Naive B cell (primary cell): ENCODE results near the gene HTD2. TPM values are rescaled to one million over a fixed set of nuclear protein-coding genes. Genes with fewer than 3 reads are reported as not detected.

Experiments
- ATAC-seq, 2 donors: fragments of 150-1000 bp; cut with Tn5 transposase; 2 replicates each; pipeline ENCODE4 v1.10.0; 2021; ENCODE audit warnings: low read depth in 2 of 2, mild to moderate bottlenecking in 2 of 2, moderate library complexity in 2 of 2
- DNase-seq: peaks from one replicate; pipeline ENCODE4 v3.0.0; 2022
- H3K27ac Mint-ChIP-seq, 6 donors: one replicate each; pipeline ENCODE4 v1.8.0; 2020 to 2022; ENCODE audit warnings: mild to moderate bottlenecking in 6 of 6, mixed read lengths in 6 of 6, moderate library complexity in 5 of 6, inconsistent platforms in 2 of 6
- H3K27me3 Mint-ChIP-seq, 3 donors: one replicate each; pipeline ENCODE4 v1.8.0; 2021 to 2022; ENCODE audit warnings: mixed read lengths in 3 of 3, mild to moderate bottlenecking in 1 of 3
- H3K36me3 Mint-ChIP-seq, 2 donors: one replicate each; pipeline ENCODE4 v1.8.0; 2020 to 2022; ENCODE audit warnings: mixed read lengths in 2 of 2, inconsistent platforms in 1 of 2, mild to moderate bottlenecking in 1 of 2
- H3K4me1 Mint-ChIP-seq, 3 donors: one replicate each; pipeline ENCODE4 v1.8.0; 2020 to 2022; ENCODE audit warnings: mixed read lengths in 3 of 3, inconsistent platforms in 1 of 3, mild to moderate bottlenecking in 1 of 3, moderate library complexity in 1 of 3
- H3K4me3 Mint-ChIP-seq, 8 donors: one replicate each; pipeline ENCODE4 v1.8.0; 2020 to 2022; ENCODE audit warnings: mild to moderate bottlenecking in 8 of 8, mixed read lengths in 8 of 8, moderate library complexity in 8 of 8, inconsistent platforms in 2 of 8
- H3K9me3 Mint-ChIP-seq, 7 donors: one replicate each; pipeline ENCODE4 v1.8.0; 2020 to 2022; ENCODE audit warnings: mixed read lengths in 7 of 7, mild to moderate bottlenecking in 5 of 7, inconsistent platforms in 2 of 7, moderate library complexity in 1 of 7
- polyA plus RNA-seq, 6 donors: library from polyadenylated mRNA; unstranded; fragments of 300-500 nt; fragmentation: Illumina TruSeq; gene quantifications; one replicate each; pipeline ENCODE4 v1.2.3, GENCODE V29; 2021; ENCODE audit warnings: low read depth in 6 of 6

HTD2 gene
- polyA plus RNA-seq, 6 donors from 2014 or later: 5.7 to 26.9 (median 18.6) TPM

DNA sequence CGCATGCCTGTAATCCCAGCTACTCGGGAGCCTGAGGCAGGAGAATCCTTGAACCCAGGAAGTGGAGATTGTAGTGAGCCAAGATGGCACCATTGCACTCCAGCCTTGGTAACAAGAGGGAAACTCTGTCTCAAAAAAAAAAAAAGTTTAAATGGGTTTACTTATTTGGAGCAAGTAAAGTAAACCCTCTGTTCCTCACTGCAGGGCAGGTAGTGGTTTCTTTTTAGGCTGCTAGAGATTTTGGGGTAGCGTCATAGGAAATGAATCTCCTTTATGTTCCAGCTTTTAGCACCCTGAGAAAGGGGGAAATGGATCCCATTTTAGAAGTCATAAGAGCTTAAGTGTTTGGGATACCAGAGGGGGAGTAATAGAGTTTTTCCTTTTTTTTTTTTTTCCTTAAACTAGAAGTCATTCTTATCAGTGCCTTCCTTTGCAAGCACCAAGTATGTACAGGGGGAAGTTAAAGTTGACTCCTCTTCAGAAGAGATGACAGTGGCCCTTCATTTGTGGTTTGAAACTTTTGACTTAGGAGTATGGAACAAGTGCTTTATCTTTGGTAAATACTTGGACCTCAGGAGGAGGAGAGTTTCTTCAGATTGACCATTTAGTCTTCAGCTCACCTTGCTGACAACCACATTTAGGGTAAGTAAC lies 34.4 kb downstream of the HTD2 start:
- H3K4me1 Mint-ChIP-seq: peaks cover 41 to 92% (median 55%) of the 10 kb centered on the region in 3 donors
- peak; percentile 45 to 54 for ATAC-seq
- peak overlapping the region; percentile 64 to 93 (median 90) for H3K27ac Mint-ChIP-seq
- peak overlapping the region; percentile 60 to 86 (median 74) for H3K4me3 Mint-ChIP-seq
- H3K9me3 Mint-ChIP-seq: peaks cover 0 to 12% (median 2%) of the 10 kb centered on the region in 7 donors
- DNase-seq: no peak
- no peaks in the 10 kb centered on the region for H3K27me3 Mint-ChIP-seq
- H3K36me3 Mint-ChIP-seq: peaks cover 5 to 25% of the 10 kb centered on the region in 2 donors

DNA sequence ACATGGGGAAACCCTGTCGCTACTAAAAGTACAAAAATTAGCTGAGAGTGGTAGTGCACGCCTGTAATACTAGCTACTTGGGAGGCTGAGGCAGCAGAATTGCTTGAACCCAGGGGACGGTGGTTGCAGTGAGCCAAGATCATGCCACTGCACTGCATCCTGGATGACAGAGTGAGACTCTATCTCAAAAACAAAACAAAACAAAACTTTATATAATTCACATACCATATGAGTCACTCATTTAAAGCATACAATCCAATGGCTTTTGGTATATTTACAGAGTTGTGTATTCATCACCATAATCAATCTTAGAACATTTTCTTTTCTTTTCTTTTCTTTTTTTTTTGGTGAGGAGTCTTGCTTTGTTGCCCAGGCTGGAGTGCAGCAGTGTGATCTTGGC lies 35.1 kb downstream of the HTD2 start:
- DNase-seq (no peak), ATAC-seq (no peak)
- no peaks in the 10 kb centered on the region for H3K27me3 Mint-ChIP-seq
- peak overlapping the region in 5 of 6 donors; percentile 66 to 93 (median 88) for H3K27ac Mint-ChIP-seq
- peaks cover 0 to 12% (median 2%) of the 10 kb centered on the region in 7 donors for H3K9me3 Mint-ChIP-seq
- peaks cover 41 to 93% (median 56%) of the 10 kb centered on the region in 3 donors for H3K4me1 Mint-ChIP-seq
- H3K36me3 Mint-ChIP-seq: peaks cover 5 to 27% of the 10 kb centered on the region in 2 donors
- peak overlapping the region in 7 of 8 donors; percentile 35 to 86 (median 72) for H3K4me3 Mint-ChIP-seq

DNA sequence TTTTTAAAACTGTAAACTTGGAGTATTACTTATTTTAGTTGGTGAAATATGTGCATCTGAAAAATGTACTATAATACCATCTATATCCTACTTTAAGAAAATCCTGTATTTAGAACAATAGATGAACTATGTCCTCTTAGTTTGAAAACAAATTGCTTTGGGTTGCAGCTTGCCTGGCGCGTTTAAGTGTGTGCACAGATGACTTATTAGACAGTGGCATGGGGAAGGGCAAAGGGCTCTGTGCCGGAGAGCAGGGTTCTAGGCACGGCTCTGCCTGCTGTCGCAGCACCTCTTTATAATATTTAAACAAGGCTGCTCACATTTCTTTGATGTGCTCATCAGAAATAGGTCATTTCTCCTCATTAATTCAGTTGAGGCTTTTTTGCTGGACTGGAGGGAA lies 36.4 kb downstream of the HTD2 start:
- peak overlapping the region in 4 of 6 donors; percentile 57 to 88 (median 68) for H3K27ac Mint-ChIP-seq
- H3K27me3 Mint-ChIP-seq: no peaks in the 10 kb centered on the region
- H3K4me1 Mint-ChIP-seq: peaks cover 49 to 90% (median 62%) of the 10 kb centered on the region in 3 donors
- peaks cover 0 to 12% (median 2%) of the 10 kb centered on the region in 7 donors for H3K9me3 Mint-ChIP-seq
- H3K4me3 Mint-ChIP-seq: peak overlapping the region in 5 of 8 donors; percentile 13 to 61 (median 53)
- no peak for ATAC-seq
- peaks cover 5 to 25% of the 10 kb centered on the region in 2 donors for H3K36me3 Mint-ChIP-seq
- no peak for DNase-seq

DNA sequence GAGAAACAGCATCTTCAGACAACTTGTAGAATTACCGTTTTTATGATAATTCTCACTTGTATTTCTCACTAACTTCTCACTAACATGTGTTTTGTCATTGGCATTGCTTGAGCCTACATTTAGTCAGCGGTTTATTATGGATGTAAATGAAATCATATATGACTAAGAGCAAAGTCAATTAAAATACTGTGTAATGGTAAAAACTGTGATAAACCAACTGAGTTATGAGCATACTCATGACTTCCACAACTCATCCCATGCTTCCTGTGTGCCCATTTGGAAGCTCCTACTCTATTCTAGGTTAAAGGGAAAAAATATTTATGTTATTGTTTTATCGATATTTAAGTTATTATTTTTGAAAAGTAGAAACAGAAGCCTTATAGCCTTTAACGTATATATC lies 39.1 kb downstream of the HTD2 start:
- peak overlapping the region in 2 of 6 donors; percentile 88 to 90 for H3K27ac Mint-ChIP-seq
- no peak overlapping the region for H3K4me3 Mint-ChIP-seq
- no peak for ATAC-seq
- no peak for DNase-seq
- H3K9me3 Mint-ChIP-seq: peaks cover 0 to 4% (median 0%) of the 10 kb centered on the region in 7 donors
- H3K27me3 Mint-ChIP-seq: no peaks in the 10 kb centered on the region
- H3K36me3 Mint-ChIP-seq: peaks cover 5 to 16% of the 10 kb centered on the region in 2 donors
- peaks cover 61 to 93% (median 75%) of the 10 kb centered on the region in 3 donors for H3K4me1 Mint-ChIP-seq

DNA sequence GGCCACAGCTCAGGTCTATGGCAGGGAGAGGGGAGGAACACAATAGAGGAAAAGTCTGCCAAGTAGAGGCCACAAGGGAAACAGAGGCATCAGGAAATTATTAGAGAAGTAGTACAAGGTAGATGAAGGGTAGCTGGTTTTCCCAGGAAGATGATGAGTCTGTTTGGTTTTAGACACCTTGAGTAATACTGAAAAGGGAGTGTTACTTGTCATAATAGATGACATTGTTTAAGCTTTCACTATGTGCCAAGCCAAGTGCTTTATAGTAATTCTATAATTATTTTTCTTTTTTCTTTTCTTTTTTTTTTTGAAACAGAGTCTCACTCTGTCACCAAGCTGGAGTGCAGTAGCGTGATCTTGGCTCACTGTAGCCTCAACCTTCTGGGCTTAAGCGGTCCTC lies 40.0 kb downstream of the HTD2 start:
- no peaks in the 10 kb centered on the region for H3K27me3 Mint-ChIP-seq
- peak overlapping the region in 6 of 8 donors; percentile 34 to 80 (median 72) for H3K4me3 Mint-ChIP-seq
- H3K4me1 Mint-ChIP-seq: peaks cover 61 to 93% (median 76%) of the 10 kb centered on the region in 3 donors

DNA sequence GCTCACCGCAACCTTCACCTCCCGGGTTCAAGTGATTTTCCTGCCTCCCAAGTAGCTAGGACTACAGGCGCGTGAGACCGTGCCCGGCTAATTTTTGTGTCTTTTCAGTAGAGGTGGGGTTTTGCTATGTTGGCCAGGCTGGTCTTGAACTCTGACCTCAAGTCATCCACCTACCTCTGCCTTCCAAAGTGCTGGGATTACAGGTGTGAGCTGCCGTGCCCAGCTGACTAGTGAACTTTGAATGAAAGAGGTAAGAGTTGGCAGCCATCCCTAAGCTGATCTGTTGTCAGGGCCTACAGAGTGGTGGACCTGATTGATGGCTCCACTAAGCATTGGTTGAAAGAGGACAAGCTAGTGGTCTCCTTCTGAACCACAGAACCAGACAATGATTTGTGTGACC lies 41.7 kb downstream of the HTD2 start:
- Mint-ChIP-seq H3K27me3 (no peaks in the 10 kb centered on the region), H3K27ac (peak overlapping the region; percentile 76 to 96 (median 86)), H3K9me3 (peaks cover 0 to 4% (median 0%) of the 10 kb centered on the region in 7 donors), H3K4me1 (peaks cover 70 to 93% (median 86%) of the 10 kb centered on the region in 3 donors), H3K4me3 (peak overlapping the region; percentile 9 to 84 (median 59)), H3K36me3 (peaks cover 15% of the 10 kb centered on the region in 2 donors)
- DNase-seq (no peak), ATAC-seq (no peak)

More for the DNA sequence above, 40.0 kb downstream of the HTD2 start:
- Mint-ChIP-seq H3K9me3 (peaks cover 0 to 4% (median 0%) of the 10 kb centered on the region in 7 donors), H3K36me3 (peaks cover 5 to 10% of the 10 kb centered on the region in 2 donors), H3K27ac (peak overlapping the region; percentile 1 to 98 (median 82))
- ATAC-seq (no peak), DNase-seq (no peak)

DNA sequence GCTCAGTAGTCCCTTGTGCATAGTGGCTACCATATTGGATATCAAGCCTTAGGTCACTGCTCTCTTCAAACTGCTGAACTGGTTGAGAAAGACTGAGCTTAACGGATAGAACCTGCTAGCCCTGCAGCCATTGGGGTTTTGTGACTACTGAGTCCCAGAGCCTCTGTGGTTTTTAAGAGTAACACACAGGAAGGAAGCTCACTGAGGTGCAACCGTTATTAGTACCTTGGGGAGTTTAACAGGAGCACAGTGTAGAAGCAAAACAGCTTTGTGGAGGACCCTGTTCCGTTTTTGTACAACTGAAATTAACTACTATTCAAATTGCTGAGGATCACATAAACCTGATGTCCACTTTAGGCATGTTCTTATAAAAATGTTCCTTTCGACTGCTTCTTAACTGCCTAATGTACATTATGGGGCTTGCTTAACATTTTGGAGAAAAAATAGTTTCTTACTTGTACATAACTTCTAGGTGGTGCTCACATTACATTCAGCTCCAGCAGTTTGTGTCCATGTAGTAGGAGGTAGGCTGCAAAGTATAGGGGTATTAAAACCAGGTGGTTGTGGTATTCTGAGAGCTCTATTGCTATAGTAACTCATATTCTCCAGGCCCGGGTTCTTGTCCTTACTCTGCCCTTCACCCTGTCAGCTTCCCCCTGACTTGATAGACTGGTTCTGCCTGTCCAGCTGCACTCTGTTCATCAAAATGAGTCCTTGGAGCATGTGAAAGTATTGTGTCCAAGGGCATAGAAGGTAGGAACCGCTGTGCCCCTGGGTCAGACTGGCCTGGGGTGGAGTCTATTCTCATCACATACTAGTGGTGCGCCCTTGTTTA lies 43.7 kb downstream of the HTD2 start:
- no peaks in the 10 kb centered on the region for H3K27me3 Mint-ChIP-seq
- peaks cover 11 to 19% of the 10 kb centered on the region in 2 donors for H3K36me3 Mint-ChIP-seq
- H3K4me1 Mint-ChIP-seq: peaks cover 69 to 93% (median 83%) of the 10 kb centered on the region in 3 donors
- H3K4me3 Mint-ChIP-seq: peak overlapping the region; percentile 77 to 100 (median 95)
- peaks cover 0 to 4% (median 0%) of the 10 kb centered on the region in 7 donors for H3K9me3 Mint-ChIP-seq
- peak overlapping the region; percentile 91 to 99 (median 96) for H3K27ac Mint-ChIP-seq
- DNase-seq (peak; percentile 82), ATAC-seq (peak; percentile 84)

DNA sequence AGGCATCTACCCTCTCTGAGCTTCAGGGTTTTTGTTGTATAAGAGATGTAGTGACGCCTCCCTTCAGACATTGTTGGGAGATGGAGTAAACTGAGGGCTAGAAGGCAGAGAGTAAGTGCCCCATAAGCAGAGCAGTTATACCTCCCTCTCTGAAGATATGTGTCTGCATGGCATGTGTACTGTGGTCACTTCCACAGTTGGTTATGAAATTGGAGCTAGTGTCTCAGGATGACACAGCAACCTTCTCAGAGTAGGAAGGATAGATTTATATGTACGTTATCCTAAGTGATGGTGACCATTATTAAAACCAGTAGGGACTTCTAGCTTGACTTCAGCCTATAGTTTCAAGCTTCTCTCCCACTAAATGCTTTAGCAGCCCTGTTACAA lies 44.3 kb downstream of the HTD2 start:
- DNase-seq (no peak), ATAC-seq (no peak)
- Mint-ChIP-seq H3K27me3 (no peaks in the 10 kb centered on the region), H3K4me1 (peaks cover 73 to 95% (median 87%) of the 10 kb centered on the region in 3 donors), H3K9me3 (peaks cover 0 to 4% (median 0%) of the 10 kb centered on the region in 7 donors), H3K4me3 (peak overlapping the region; percentile 77 to 100 (median 95)), H3K27ac (peak overlapping the region; percentile 91 to 99 (median 96)), H3K36me3 (peaks cover 10 to 19% of the 10 kb centered on the region in 2 donors)

DNA sequence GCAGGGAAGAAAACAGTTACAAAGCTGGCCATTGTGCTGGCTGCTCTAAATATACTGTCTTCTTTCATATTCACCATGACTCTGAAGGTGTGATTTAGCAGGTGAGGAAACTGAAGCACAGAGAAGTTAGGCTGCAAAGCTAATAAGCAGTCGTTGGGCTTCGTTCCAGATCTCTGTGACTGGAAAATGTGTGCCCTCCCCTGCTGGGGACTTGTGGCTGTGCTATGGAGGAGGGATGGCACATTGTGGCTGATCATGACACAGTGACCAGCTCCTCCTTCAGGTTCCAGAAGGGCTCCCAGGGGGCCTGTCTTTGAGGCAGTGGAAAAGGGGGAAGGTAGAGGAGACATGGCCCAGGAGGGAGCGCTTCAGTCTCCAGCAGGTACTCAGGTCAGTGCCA lies 45.6 kb downstream of the HTD2 start:
- H3K4me3 Mint-ChIP-seq: peak overlapping the region; percentile 89 to 100 (median 98)
- H3K36me3 Mint-ChIP-seq: peaks cover 4 to 19% of the 10 kb centered on the region in 2 donors
- H3K4me1 Mint-ChIP-seq: peaks cover 71 to 97% (median 88%) of the 10 kb centered on the region in 3 donors
- peaks cover 0 to 4% (median 0%) of the 10 kb centered on the region in 7 donors for H3K9me3 Mint-ChIP-seq
- peak overlapping the region; percentile 94 to 99 (median 98) for H3K27ac Mint-ChIP-seq
- no peak for ATAC-seq
- DNase-seq: no peak
- no peaks in the 10 kb centered on the region for H3K27me3 Mint-ChIP-seq

DNA sequence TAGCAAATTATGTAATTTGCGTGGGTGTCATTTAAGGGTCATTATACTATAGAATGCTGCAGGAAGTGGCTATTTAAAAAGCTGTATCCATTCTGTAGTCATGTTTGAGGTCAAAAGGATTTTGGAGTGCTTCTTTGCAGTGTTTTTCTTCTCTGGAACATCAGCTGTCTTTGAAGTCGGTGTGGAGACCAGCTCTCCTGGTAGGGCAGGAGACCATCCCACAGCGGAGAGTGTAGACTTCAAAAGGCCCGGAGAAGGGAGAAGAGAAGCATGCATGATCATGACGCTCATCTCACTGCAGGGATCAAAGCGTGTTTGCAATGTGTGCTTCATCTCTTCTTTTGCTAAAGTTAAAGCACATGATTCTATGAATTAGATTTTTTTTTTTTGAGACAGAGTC lies 46.3 kb downstream of the HTD2 start:
- H3K4me3 Mint-ChIP-seq: peak overlapping the region; percentile 89 to 100 (median 98)
- DNase-seq: no peak
- peaks cover 8 to 19% of the 10 kb centered on the region in 2 donors for H3K36me3 Mint-ChIP-seq
- no peaks in the 10 kb centered on the region for H3K27me3 Mint-ChIP-seq
- no peak for ATAC-seq
- peak overlapping the region; percentile 94 to 99 (median 98) for H3K27ac Mint-ChIP-seq
- H3K9me3 Mint-ChIP-seq: peaks cover 0 to 4% (median 0%) of the 10 kb centered on the region in 7 donors
- H3K4me1 Mint-ChIP-seq: peaks cover 68 to 97% (median 88%) of the 10 kb centered on the region in 3 donors

DNA sequence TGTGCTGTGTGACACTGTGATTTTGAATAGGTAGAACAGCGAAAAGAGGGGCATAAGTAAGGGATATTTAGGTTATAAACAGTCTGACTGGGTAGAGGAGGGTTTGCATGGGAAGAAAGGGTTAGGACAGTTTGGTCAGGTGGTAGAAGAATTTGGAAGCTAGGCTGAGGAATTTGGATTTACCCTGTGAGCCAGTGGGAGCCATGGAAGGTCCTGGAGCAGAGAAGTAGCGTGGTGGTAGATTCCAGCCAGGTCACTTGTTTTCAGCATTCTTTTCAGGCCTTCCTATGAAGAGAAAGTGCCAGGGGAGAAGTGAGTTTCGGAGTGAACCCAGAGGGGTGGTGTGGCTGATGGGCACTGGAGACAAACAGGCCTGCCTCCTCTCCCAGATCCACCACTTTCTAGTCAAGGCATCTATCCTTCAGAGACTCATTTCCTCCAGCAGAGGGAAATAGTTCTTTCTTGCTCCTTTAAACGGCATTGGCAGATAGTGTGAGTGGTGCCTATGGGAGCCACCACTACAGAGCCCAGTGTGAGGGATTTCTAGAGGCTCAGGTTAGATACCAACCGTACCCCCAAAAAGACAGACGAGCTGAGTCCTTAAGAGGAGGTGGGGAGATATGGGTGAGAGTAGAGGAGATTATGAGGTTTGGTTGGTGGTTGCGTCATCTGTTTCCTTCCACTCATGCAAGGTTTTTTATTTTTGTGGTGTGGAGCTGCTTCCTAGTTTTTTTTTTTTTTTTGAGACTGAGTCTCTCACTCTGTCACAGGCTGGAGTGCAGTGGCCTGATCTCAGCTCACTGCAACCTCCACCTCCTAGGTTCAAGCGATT lies 47.6 kb downstream of the HTD2 start:
- H3K9me3 Mint-ChIP-seq: peaks cover 0 to 4% (median 0%) of the 10 kb centered on the region in 7 donors
- peak overlapping the region; percentile 89 to 100 (median 98) for H3K4me3 Mint-ChIP-seq
- DNase-seq (peak; percentile 73), ATAC-seq (peak; percentile 36 to 47)
- H3K27ac Mint-ChIP-seq: peak overlapping the region; percentile 97 to 99 (median 98)
- no peaks in the 10 kb centered on the region for H3K27me3 Mint-ChIP-seq
- H3K36me3 Mint-ChIP-seq: peaks cover 8 to 19% of the 10 kb centered on the region in 2 donors
- H3K4me1 Mint-ChIP-seq: peaks cover 70 to 96% (median 91%) of the 10 kb centered on the region in 3 donors

DNA sequence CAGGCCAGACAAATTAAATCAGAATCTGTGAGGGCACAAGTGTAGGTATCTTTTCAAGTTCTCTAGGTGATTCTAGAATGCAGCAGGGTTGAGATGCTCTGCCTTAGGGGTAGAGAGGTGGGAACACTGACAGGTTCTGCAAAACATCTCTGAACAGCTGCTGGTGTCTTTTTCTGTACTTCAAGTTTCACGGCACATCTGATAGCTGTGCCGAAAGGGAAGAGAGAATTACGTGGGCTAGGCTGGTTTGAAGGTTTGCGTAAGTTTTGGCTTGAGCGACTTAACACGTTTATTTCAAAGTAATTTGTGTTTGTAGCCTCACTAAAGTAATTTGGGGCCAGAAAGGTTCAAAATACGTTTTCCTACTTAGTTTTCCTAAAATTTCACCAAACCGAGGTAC lies 48.9 kb downstream of the HTD2 start:
- peaks cover 61 to 95% (median 78%) of the 10 kb centered on the region in 3 donors for H3K4me1 Mint-ChIP-seq
- ATAC-seq: peak; percentile 63 to 69
- H3K9me3 Mint-ChIP-seq: no peaks in the 10 kb centered on the region
- peaks cover 8 to 19% of the 10 kb centered on the region in 2 donors for H3K36me3 Mint-ChIP-seq
- peak overlapping the region; percentile 84 to 99 (median 98) for H3K27ac Mint-ChIP-seq
- H3K27me3 Mint-ChIP-seq: no peaks in the 10 kb centered on the region
- DNase-seq: peak; percentile 69
- H3K4me3 Mint-ChIP-seq: peak overlapping the region; percentile 89 to 100 (median 98)
